Skeletal muscle satellite cell (primary cell): ENCODE results near the gene GOLGA8G. TPM values are rescaled to one million over a fixed set of nuclear protein-coding genes. Genes with fewer than 3 reads are reported as not detected.
"Not testable (repeated sequence)": the region's sequence is repeated elsewhere in the genome, so short reads cannot be mapped to it uniquely, and the experiment has no call there.

Experiments
- H3K27me3 ChIP-seq: 2 replicates; pipeline ENCODE4 v1.7.0; 2013; ENCODE audit warnings: low read length; ENCODE audit not compliant: control insufficient read depth, insufficient read depth
- H3K36me3 ChIP-seq: 2 replicates; pipeline ENCODE4 v1.7.0; 2013; ENCODE audit warnings: mild to moderate bottlenecking, control low read depth, low read length; ENCODE audit not compliant: insufficient read depth
- H3K4me1 ChIP-seq: 2 replicates; pipeline ENCODE4 v1.7.0; 2013; ENCODE audit warnings: low read length; ENCODE audit not compliant: control insufficient read depth, insufficient read depth
- H3K4me2 ChIP-seq: 2 replicates; pipeline ENCODE4 v1.7.0; 2013; ENCODE audit warnings: mild to moderate bottlenecking, low read length
- H3K4me3 ChIP-seq: 2 replicates; pipeline ENCODE4 v1.7.0; 2013; ENCODE audit warnings: low read length
- H3K9ac ChIP-seq: 2 replicates; pipeline ENCODE4 v1.7.0; 2013; ENCODE audit warnings: mild to moderate bottlenecking, low read depth, low read length, moderate library complexity
- H3K9me3 ChIP-seq: replicated peaks from 2 replicates; pipeline ENCODE4 v1.7.0; 2013; ENCODE audit warnings: mild to moderate bottlenecking, control low read depth, low read length
- small RNA-seq: library from RNA; depleted of rRNA; stranded (forward); fragments of <200 nt; gene quantifications from one replicate; pipeline ENCODE3, GENCODE V24; 2012
- total RNA-seq: library from RNA; depleted of rRNA; stranded (reverse); fragments of >200 nt; gene quantifications from 2 replicates; pipeline ENCODE4 v1.2.3, GENCODE V29; 2012; rRNA removed

Gene GOLGA8G
- total RNA-seq = not detected in 2 replicates

GRCh38 chr15:28532954-28533353 lies at the start of gene GOLGA8G:
TSS of gene GOLGA8G (minus strand) at chr15:28532971. CDS start at chr15:28532909, 62 bp downstream.
- H3K9ac ChIP-seq, H3K9me3 ChIP-seq, H3K4me3 ChIP-seq, H3K4me1 ChIP-seq, H3K4me2 ChIP-seq, H3K36me3 ChIP-seq, H3K27me3 ChIP-seq: not testable (repeated sequence)

- not testable (repeated sequence) for H3K4me3 ChIP-seq, H3K4me2 ChIP-seq, H3K4me1 ChIP-seq, H3K27me3 ChIP-seq, H3K9me3 ChIP-seq, H3K9ac ChIP-seq, H3K36me3 ChIP-seq
Measured at GRCh38 chr15:28573351-28573750, 40.6 kb upstream of the GOLGA8G start.

GRCh38 chr15:28553268-28553667 lies 20.5 kb upstream of the GOLGA8G start, which contains the start of gene GOLGA6L25:
TSS of gene GOLGA6L25 (plus strand) at chr15:28553568. CDS start at chr15:28553629, 61 bp downstream.
- H3K9ac ChIP-seq, H3K4me1 ChIP-seq, H3K9me3 ChIP-seq, H3K27me3 ChIP-seq, H3K4me2 ChIP-seq, H3K4me3 ChIP-seq, H3K36me3 ChIP-seq: not testable (repeated sequence)

GRCh38 chr15:28515208-28515607 lies 17.6 kb downstream of the GOLGA8G start:
- not testable (repeated sequence) for H3K27me3 ChIP-seq, H3K4me2 ChIP-seq, H3K4me3 ChIP-seq

GRCh38 chr15:28514128-28514527 lies 18.6 kb downstream of the GOLGA8G start:
- not testable (repeated sequence) for H3K9ac ChIP-seq, H3K9me3 ChIP-seq

More at GRCh38 chr15:28515208-28515607, 17.6 kb downstream of the GOLGA8G start:
- not testable (repeated sequence) for H3K9me3 ChIP-seq, H3K4me1 ChIP-seq, H3K36me3 ChIP-seq, H3K9ac ChIP-seq

GRCh38 chr15:28508217-28508889 lies 24.4 kb downstream of the GOLGA8G start:
- H3K4me2 ChIP-seq, H3K9ac ChIP-seq, H3K36me3 ChIP-seq, H3K4me3 ChIP-seq, H3K4me1 ChIP-seq, H3K9me3 ChIP-seq, H3K27me3 ChIP-seq: not testable (repeated sequence)

More at GRCh38 chr15:28514128-28514527, 18.6 kb downstream of the GOLGA8G start:
- not testable (repeated sequence) for H3K36me3 ChIP-seq, H3K4me1 ChIP-seq, H3K27me3 ChIP-seq, H3K4me3 ChIP-seq, H3K4me2 ChIP-seq

- not testable (repeated sequence) for H3K9ac ChIP-seq
Measured at GRCh38 chr15:28481340-28481739, 51.4 kb downstream of the GOLGA8G start.

More at GRCh38 chr15:28481340-28481739, 51.4 kb downstream of the GOLGA8G start:
- not testable (repeated sequence) for H3K4me3 ChIP-seq, H3K4me1 ChIP-seq, H3K9me3 ChIP-seq, H3K36me3 ChIP-seq, H3K27me3 ChIP-seq, H3K4me2 ChIP-seq

Small RNA genes lying within 50 kb of the gene (small RNA-seq; reads per million reads assigned to genes)
- gene AC138749.2 (not detected), gene AC138749.4 (not detected), gene AC138749.5 (not detected), gene MIR4509-3 (not detected), gene RF00017 (not detected)
